Neural cell (in vitro differentiated cells): ENCODE results near the gene MIB1. TPM values are rescaled to one million over a fixed set of nuclear protein-coding genes. Genes with fewer than 3 reads are reported as not detected.

Experiments used
- H2AFZ ChIP-seq: fragments of 200-600, 300-800 bp; sonication (generic), shearing (Covaris generic); 2 replicates; pipeline ENCODE4 v1.6.0; 2014; ENCODE audit warnings: low read depth, mild to moderate bottlenecking, antibody characterized with exemption, low read length, moderate library complexity
- H3F3A ChIP-seq: fragments of 200-600 bp; shearing (Covaris generic); 2 replicates; pipeline ENCODE4 v1.6.1; 2016; ENCODE audit warnings: mild to moderate bottlenecking, moderate library complexity, mixed read lengths, antibody characterized with exemption, low read length; ENCODE audit not compliant: insufficient read depth, poor library complexity, severe bottlenecking
- H3K27ac ChIP-seq: fragments of 200-600, 300-800 bp; sonication (generic), shearing (Covaris generic); 2 replicates; pipeline ENCODE4 v1.5.1; 2014; ENCODE audit warnings: mild to moderate bottlenecking, low read length, moderate library complexity
- H3K27me3 ChIP-seq: fragments of 300-800, 200-600 bp; sonication (generic), shearing (Covaris generic); 2 replicates; pipeline ENCODE4 v1.6.0; 2014; ENCODE audit warnings: mild to moderate bottlenecking, low read depth, low read length, moderate library complexity; ENCODE audit not compliant: insufficient read depth
- H3K36me3 ChIP-seq: fragments of 300-800, 200-600 bp; sonication (generic), shearing (Covaris generic); 2 replicates; pipeline ENCODE4 v1.5.1; 2014; ENCODE audit warnings: mild to moderate bottlenecking, antibody characterized with exemption, low read length, moderate library complexity; ENCODE audit not compliant: insufficient read depth
- H3K4me2 ChIP-seq: fragments of 300-800, 200-600 bp; sonication (generic), shearing (Covaris generic); 2 replicates; pipeline ENCODE4 v1.6.0; 2014; ENCODE audit warnings: mild to moderate bottlenecking, low read length
- H3K4me3 ChIP-seq: fragments of 300-800, 200-600 bp; sonication (generic), shearing (Covaris generic); 2 replicates; pipeline ENCODE4 v1.5.1; 2014; ENCODE audit warnings: mild to moderate bottlenecking, low read length, moderate library complexity
- H3K79me2 ChIP-seq: fragments of 200-600 bp; shearing (Covaris generic); replicated peaks from 2 replicates; pipeline ENCODE4 v1.6.0; 2014; ENCODE audit warnings: mild to moderate bottlenecking, low read length, moderate library complexity; ENCODE audit not compliant: insufficient read depth
- H3K9ac ChIP-seq: fragments of 300-800, 200-600 bp; sonication (generic), shearing (Covaris generic); 2 replicates; pipeline ENCODE4 v1.6.1; 2016; ENCODE audit warnings: mild to moderate bottlenecking, low read length, mixed read lengths
- H3K9me2 ChIP-seq: fragments of 200-600 bp; shearing (Covaris generic); 2 replicates; pipeline ENCODE4 v1.6.1; 2016; ENCODE audit warnings: mild to moderate bottlenecking, low read length, mixed read lengths; ENCODE audit not compliant: insufficient read depth
- H3K9me3 ChIP-seq: fragments of 200-600, 300-800 bp; sonication (generic), shearing (Covaris generic); 2 replicates; pipeline ENCODE4 v1.6.1; 2016; ENCODE audit warnings: mild to moderate bottlenecking, mixed run types, low read length, moderate library complexity, mixed read lengths
- H4K20me1 ChIP-seq: fragments of 200-600 bp; shearing (Covaris generic); 2 replicates; pipeline ENCODE4 v1.6.1; 2016; ENCODE audit warnings: mild to moderate bottlenecking, mixed run types; ENCODE audit not compliant: insufficient read depth
- EP300 ChIP-seq: fragments of 450-650 bp; conservative IDR thresholded peaks from 2 replicates; pipeline ENCODE4 v1.6.1; 2014; ENCODE audit warnings: antibody characterized with exemption, mild to moderate bottlenecking, moderate library complexity; ENCODE audit not compliant: poor library complexity, severe bottlenecking
- EZH2 ChIP-seq: fragments of 200-600, 300-800 bp; shearing (Covaris generic), sonication (generic); IDR thresholded peaks from 2 replicates; pipeline ENCODE4 v1.6.1; 2014; ENCODE audit warnings: antibody characterized with exemption, low read length, borderline replicate concordance, mild to moderate bottlenecking; ENCODE audit not compliant: insufficient read depth, poor library complexity, severe bottlenecking
- MXI1 ChIP-seq: fragments of 450-650 bp; conservative IDR thresholded peaks from 2 replicates; pipeline ENCODE4 v1.6.1; 2014; ENCODE audit warnings: antibody characterized with exemption, mild to moderate bottlenecking; ENCODE audit not compliant: poor library complexity, severe bottlenecking
- POLR2AphosphoS5 ChIP-seq: IDR thresholded peaks from 2 replicates; pipeline ENCODE4 v1.6.1; 2012
- RAD21 ChIP-seq: fragments of 450-650 bp; conservative IDR thresholded peaks from 2 replicates; pipeline ENCODE4 v1.6.1; 2014; ENCODE audit warnings: antibody characterized with exemption, mild to moderate bottlenecking, moderate library complexity
- SMC3 ChIP-seq: fragments of 450-650 bp; conservative IDR thresholded peaks from 2 replicates; pipeline ENCODE4 v1.6.1; 2014; ENCODE audit warnings: antibody characterized with exemption, mild to moderate bottlenecking, moderate library complexity; ENCODE audit not compliant: poor library complexity
- TAF1 ChIP-seq: IDR thresholded peaks from 2 replicates; pipeline ENCODE4 v1.6.1; 2012; ENCODE audit warnings: low read depth
- polyA plus RNA-seq: library from polyadenylated mRNA; depleted of rRNA; stranded (reverse); fragments of >200 nt; gene quantifications from 2 replicates; pipeline ENCODE4 v1.2.3, GENCODE V29; 2014
- TF ChIP-seq, protein P1 (sequence below): fragments of 450-650 bp; IDR thresholded peaks from 2 replicates; pipeline ENCODE4 v1.5.1; 2014; ENCODE audit warnings: antibody characterized with exemption, mild to moderate bottlenecking, moderate library complexity; ENCODE audit not compliant: poor library complexity, severe bottlenecking
- TF ChIP-seq, protein P2 (sequence below): IDR thresholded peaks from 2 replicates; pipeline ENCODE4 v1.6.1; 2012; ENCODE audit warnings: borderline replicate concordance

Gene MIB1
- polyA plus RNA-seq, 1 donor from 2014 or later, result 68.3 TPM

DNA sequence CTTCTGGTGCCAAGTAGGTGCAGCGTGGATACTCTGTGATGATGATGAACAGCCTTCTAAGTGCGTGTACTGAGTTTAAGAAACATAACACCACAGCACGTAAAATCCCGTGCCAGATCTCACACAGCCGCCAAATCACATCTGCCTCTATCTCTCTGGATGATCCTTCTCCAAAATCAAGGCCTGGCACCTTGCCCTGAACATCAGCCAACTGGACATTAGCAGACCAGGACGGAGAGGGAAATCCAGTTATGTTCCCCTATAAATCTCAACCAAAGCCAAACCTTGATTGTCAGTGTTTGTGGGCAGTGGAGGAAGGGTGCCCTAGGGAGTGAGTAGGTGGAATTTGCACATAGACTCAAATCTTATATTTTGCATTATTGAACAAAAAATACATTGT is 164.3 kb downstream of the MIB1 start:
- no peaks in the 10 kb centered on the region for H3K9me2 ChIP-seq

DNA sequence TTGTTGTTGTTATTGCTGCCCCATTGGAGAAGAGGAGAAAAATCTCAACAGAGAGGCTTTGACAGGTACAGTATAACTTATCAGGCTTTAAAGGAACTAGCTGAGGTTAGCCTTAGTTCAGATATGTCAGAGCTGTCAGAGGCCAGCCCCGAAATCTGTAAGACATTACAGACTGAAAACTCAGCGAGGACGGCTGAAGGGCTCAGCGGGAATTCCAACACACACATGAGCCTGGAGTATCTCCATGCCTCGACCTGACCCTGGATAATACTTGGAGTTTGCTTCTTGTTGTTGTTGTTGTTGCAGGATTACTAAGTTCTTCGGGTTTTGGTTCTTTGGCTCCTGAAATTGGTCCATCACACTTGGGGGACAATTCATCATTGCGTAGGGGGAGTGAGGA is 166.9 kb downstream of the MIB1 start:
- no peak overlapping the region for H3K4me3 ChIP-seq
- H3K9me3 ChIP-seq, result no peaks in the 10 kb centered on the region
- H2AFZ ChIP-seq, result no peak overlapping the region
- no peaks in the 10 kb centered on the region for H4K20me1 ChIP-seq
- H3K79me2 ChIP-seq, result no peaks in the 10 kb centered on the region
- H3K4me2 ChIP-seq, result no peak overlapping the region
- no peaks in the 10 kb centered on the region for H3K36me3 ChIP-seq
- no peaks in the 10 kb centered on the region for H3F3A ChIP-seq
- no peak for TF ChIP-seq TAF1
- TF ChIP-seq MXI1, result no peak
- TF ChIP-seq POLR2AphosphoS5, result no peak
- TF ChIP-seq RAD21, result no peak
- no peak for TF ChIP-seq EP300
- TF ChIP-seq SMC3, result no peak
- no peak for TF ChIP-seq EZH2
- TF ChIP-seq, protein P1, sequence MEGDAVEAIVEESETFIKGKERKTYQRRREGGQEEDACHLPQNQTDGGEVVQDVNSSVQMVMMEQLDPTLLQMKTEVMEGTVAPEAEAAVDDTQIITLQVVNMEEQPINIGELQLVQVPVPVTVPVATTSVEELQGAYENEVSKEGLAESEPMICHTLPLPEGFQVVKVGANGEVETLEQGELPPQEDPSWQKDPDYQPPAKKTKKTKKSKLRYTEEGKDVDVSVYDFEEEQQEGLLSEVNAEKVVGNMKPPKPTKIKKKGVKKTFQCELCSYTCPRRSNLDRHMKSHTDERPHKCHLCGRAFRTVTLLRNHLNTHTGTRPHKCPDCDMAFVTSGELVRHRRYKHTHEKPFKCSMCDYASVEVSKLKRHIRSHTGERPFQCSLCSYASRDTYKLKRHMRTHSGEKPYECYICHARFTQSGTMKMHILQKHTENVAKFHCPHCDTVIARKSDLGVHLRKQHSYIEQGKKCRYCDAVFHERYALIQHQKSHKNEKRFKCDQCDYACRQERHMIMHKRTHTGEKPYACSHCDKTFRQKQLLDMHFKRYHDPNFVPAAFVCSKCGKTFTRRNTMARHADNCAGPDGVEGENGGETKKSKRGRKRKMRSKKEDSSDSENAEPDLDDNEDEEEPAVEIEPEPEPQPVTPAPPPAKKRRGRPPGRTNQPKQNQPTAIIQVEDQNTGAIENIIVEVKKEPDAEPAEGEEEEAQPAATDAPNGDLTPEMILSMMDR, result no peak
- TF ChIP-seq, protein P2, sequence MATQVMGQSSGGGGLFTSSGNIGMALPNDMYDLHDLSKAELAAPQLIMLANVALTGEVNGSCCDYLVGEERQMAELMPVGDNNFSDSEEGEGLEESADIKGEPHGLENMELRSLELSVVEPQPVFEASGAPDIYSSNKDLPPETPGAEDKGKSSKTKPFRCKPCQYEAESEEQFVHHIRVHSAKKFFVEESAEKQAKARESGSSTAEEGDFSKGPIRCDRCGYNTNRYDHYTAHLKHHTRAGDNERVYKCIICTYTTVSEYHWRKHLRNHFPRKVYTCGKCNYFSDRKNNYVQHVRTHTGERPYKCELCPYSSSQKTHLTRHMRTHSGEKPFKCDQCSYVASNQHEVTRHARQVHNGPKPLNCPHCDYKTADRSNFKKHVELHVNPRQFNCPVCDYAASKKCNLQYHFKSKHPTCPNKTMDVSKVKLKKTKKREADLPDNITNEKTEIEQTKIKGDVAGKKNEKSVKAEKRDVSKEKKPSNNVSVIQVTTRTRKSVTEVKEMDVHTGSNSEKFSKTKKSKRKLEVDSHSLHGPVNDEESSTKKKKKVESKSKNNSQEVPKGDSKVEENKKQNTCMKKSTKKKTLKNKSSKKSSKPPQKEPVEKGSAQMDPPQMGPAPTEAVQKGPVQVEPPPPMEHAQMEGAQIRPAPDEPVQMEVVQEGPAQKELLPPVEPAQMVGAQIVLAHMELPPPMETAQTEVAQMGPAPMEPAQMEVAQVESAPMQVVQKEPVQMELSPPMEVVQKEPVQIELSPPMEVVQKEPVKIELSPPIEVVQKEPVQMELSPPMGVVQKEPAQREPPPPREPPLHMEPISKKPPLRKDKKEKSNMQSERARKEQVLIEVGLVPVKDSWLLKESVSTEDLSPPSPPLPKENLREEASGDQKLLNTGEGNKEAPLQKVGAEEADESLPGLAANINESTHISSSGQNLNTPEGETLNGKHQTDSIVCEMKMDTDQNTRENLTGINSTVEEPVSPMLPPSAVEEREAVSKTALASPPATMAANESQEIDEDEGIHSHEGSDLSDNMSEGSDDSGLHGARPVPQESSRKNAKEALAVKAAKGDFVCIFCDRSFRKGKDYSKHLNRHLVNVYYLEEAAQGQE, result no peak
- no peaks in the 10 kb centered on the region for H3K27me3 ChIP-seq
- no peak overlapping the region for H3K27ac ChIP-seq
- no peak overlapping the region for H3K9ac ChIP-seq
- no peaks in the 10 kb centered on the region for H3K9me2 ChIP-seq

More for the DNA sequence above, 164.3 kb downstream of the MIB1 start:
- Histone ChIP-seq H3K27ac (no peak overlapping the region), H3K79me2 (no peaks in the 10 kb centered on the region), H3K36me3 (no peaks in the 10 kb centered on the region), H2AFZ (no peak overlapping the region), H3K4me2 (no peak overlapping the region), H3K4me3 (no peak overlapping the region), H3K9me3 (no peaks in the 10 kb centered on the region), H3K27me3 (no peaks in the 10 kb centered on the region), H4K20me1 (no peaks in the 10 kb centered on the region), H3K9ac (no peak overlapping the region), H3F3A (no peaks in the 10 kb centered on the region)
- TF ChIP-seq, protein P1, result no peak
- TF ChIP-seq EP300 (no peak), SMC3 (no peak), TAF1 (no peak), POLR2AphosphoS5 (no peak), EZH2 (no peak), MXI1 (no peak), RAD21 (no peak)
- TF ChIP-seq, protein P2, result no peak
